H9 (cell line): ENCODE data around the gene OR2T27. TPM values are rescaled to one million over a fixed set of nuclear protein-coding genes. Genes with fewer than 3 reads are reported as not detected.

ENCODE experiments used
- DNase-seq: peaks from one replicate; pipeline ENCODE4 v3.0.0-alpha.2; 2017
- H2AFZ ChIP-seq: one replicate; pipeline ENCODE4 v1.6.1; 2013; ENCODE audit warnings: mild to moderate bottlenecking, low read length, control low read depth, moderate library complexity
- H2AK5ac ChIP-seq: 2 replicates; pipeline ENCODE4 v1.6.1; 2013; ENCODE audit warnings: low read length, control low read depth, mixed read lengths; ENCODE audit not compliant: insufficient read length
- H2BK120ac ChIP-seq: one replicate; pipeline ENCODE4 v1.6.1; 2013; ENCODE audit warnings: low read depth, mild to moderate bottlenecking, low read length, control low read depth, inconsistent platforms; ENCODE audit not compliant: poor library complexity, severe bottlenecking
- H2BK12ac ChIP-seq: 2 replicates; pipeline ENCODE4 v1.6.1; 2013; ENCODE audit warnings: low read length, control low read depth, mixed read lengths, low read depth; ENCODE audit not compliant: insufficient read length
- H2BK15ac ChIP-seq: 2 replicates; pipeline ENCODE4 v1.6.1; 2013; ENCODE audit warnings: low read depth, low read length, control low read depth
- H2BK20ac ChIP-seq: one replicate; pipeline ENCODE4 v1.6.1; 2013; ENCODE audit warnings: low read depth, mild to moderate bottlenecking, low read length, control low read depth, inconsistent platforms; ENCODE audit not compliant: poor library complexity, severe bottlenecking
- H2BK5ac ChIP-seq: 2 replicates; pipeline ENCODE4 v1.6.1; 2013; ENCODE audit warnings: low read length, control low read depth, mixed read lengths; ENCODE audit not compliant: insufficient read length
- H3K14ac ChIP-seq: 2 replicates; pipeline ENCODE4 v1.6.1; 2013; ENCODE audit warnings: low read length, control low read depth; ENCODE audit not compliant: insufficient read depth
- H3K18ac ChIP-seq: 2 replicates; pipeline ENCODE4 v1.6.1; 2013; ENCODE audit warnings: low read depth, mild to moderate bottlenecking, mixed read lengths, low read length, control low read depth; ENCODE audit not compliant: insufficient read length
- H3K23ac ChIP-seq: 2 replicates; pipeline ENCODE4 v1.6.1; 2013; ENCODE audit warnings: low read length, control low read depth, mixed read lengths, low read depth; ENCODE audit not compliant: insufficient read length
- H3K23me2 ChIP-seq: 2 replicates; pipeline ENCODE4 v1.6.1; 2013; ENCODE audit warnings: low read depth, mild to moderate bottlenecking, mixed read lengths, low read length, control low read depth; ENCODE audit not compliant: insufficient read length, poor library complexity, severe bottlenecking
- H3K27ac ChIP-seq: 2 replicates; pipeline ENCODE4 v1.5.1; 2013; ENCODE audit warnings: low read length, control low read depth, mixed read lengths, low read depth; ENCODE audit not compliant: insufficient read length
- H3K27me3 ChIP-seq: 2 replicates; pipeline ENCODE4 v1.6.1; 2013; ENCODE audit warnings: low read length, control low read depth, inconsistent platforms; ENCODE audit not compliant: insufficient read depth
- H3K4ac ChIP-seq: 2 replicates; pipeline ENCODE4 v1.6.1; 2013; ENCODE audit warnings: low read depth, mild to moderate bottlenecking, control low read depth, inconsistent platforms, low read length, moderate library complexity
- H3K4me1 ChIP-seq: 2 replicates; pipeline ENCODE4 v1.6.1; 2013; ENCODE audit warnings: low read length, control low read depth, inconsistent platforms; ENCODE audit not compliant: insufficient read depth
- H3K4me2 ChIP-seq: 2 replicates; pipeline ENCODE4 v1.6.1; 2013; ENCODE audit warnings: low read length, control low read depth, mixed read lengths; ENCODE audit not compliant: insufficient read length, insufficient read depth
- H3K56ac ChIP-seq: 2 replicates; pipeline ENCODE4 v1.6.1; 2013; ENCODE audit warnings: low read depth, mild to moderate bottlenecking, mixed read lengths, low read length, control low read depth; ENCODE audit not compliant: insufficient read length
- H3K79me1 ChIP-seq: 2 replicates; pipeline ENCODE4 v1.6.1; 2013; ENCODE audit warnings: low read depth, mild to moderate bottlenecking, moderate library complexity, low read length, control low read depth, inconsistent platforms; ENCODE audit not compliant: insufficient read depth, poor library complexity, severe bottlenecking
- H3K79me2 ChIP-seq: 2 replicates; pipeline ENCODE4 v1.6.1; 2013; ENCODE audit warnings: low read length, control low read depth, inconsistent platforms; ENCODE audit not compliant: insufficient read depth
- H3K9ac ChIP-seq: 2 replicates; pipeline ENCODE4 v1.6.1; 2013; ENCODE audit warnings: low read length, control low read depth, mixed read lengths; ENCODE audit not compliant: insufficient read length; ENCODE audit errors: extremely low read depth
- H3K9me3 ChIP-seq: one replicate; pipeline ENCODE4 v1.6.1; 2013; ENCODE audit warnings: low read depth, low read length, inconsistent platforms; ENCODE audit not compliant: control insufficient read depth
- H3T11ph ChIP-seq: one replicate; pipeline ENCODE4 v1.6.1; 2013; ENCODE audit warnings: mild to moderate bottlenecking, low read length, control low read depth, inconsistent platforms
- H4K20me1 ChIP-seq: one replicate; pipeline ENCODE4 v1.6.1; 2013; ENCODE audit not compliant: control insufficient read depth, insufficient read length, insufficient read depth
- H4K5ac ChIP-seq: 2 replicates; pipeline ENCODE4 v1.6.1; 2013; ENCODE audit warnings: low read depth, mild to moderate bottlenecking, mixed read lengths, low read length, control low read depth; ENCODE audit not compliant: insufficient read length
- H4K8ac ChIP-seq: replicated peaks from 2 replicates; pipeline ENCODE4 v1.6.1; 2013; ENCODE audit warnings: low read length, control low read depth, mixed read lengths, low read depth; ENCODE audit not compliant: insufficient read length
- H4K91ac ChIP-seq: 2 replicates; pipeline ENCODE4 v1.6.1; 2013; ENCODE audit warnings: low read depth, mild to moderate bottlenecking, moderate library complexity, mixed read lengths, low read length, control low read depth; ENCODE audit not compliant: insufficient read length
- H3K27ac Mint-ChIP-seq, 3 experiments: 2 replicates in 2 of 3; 3 replicates in 1 of 3; pipeline ENCODE4 v1.8.0; 2020 to 2021; ENCODE audit warnings: mixed read lengths in 3 of 3, mild to moderate bottlenecking in 1 of 3, moderate library complexity in 1 of 3
- H3K27me3 Mint-ChIP-seq: 2 replicates; pipeline ENCODE4 v1.8.0; 2021; ENCODE audit warnings: low read depth, mild to moderate bottlenecking, moderate library complexity, mixed read lengths
- H3K36me3 Mint-ChIP-seq, 3 experiments: 2 replicates in 2 of 3; 3 replicates in 1 of 3; pipeline ENCODE4 v1.8.0; 2020 to 2021; ENCODE audit warnings: low read depth in 3 of 3, mixed read lengths in 3 of 3; ENCODE audit not compliant: insufficient read depth in 1 of 3
- H3K4me1 Mint-ChIP-seq, 2 experiments: 2 replicates each; pipeline ENCODE4 v1.8.0; 2020; ENCODE audit warnings: mixed read lengths in 2 of 2
- H3K4me3 Mint-ChIP-seq, 2 experiments: 2 replicates in 1 of 2; 3 replicates in 1 of 2; pipeline ENCODE4 v1.8.0; 2020 to 2021; ENCODE audit warnings: mild to moderate bottlenecking in 2 of 2, mixed read lengths in 2 of 2, moderate library complexity in 1 of 2
- H3K9me3 Mint-ChIP-seq, 2 experiments: 2 replicates in 1 of 2; 3 replicates in 1 of 2; pipeline ENCODE4 v1.8.0; 2020; ENCODE audit warnings: mild to moderate bottlenecking in 2 of 2, mixed read lengths in 2 of 2, moderate library complexity in 1 of 2
- CTCF ChIP-seq: fragments of 200-600 bp; sonication (generic); conservative IDR thresholded peaks from 3 replicates; pipeline ENCODE4 v1.8.0; 2021; ENCODE audit warnings: antibody characterized with exemption, mild to moderate bottlenecking
- WGBS: extraction: QIAGEN DNeasy Blood & Tissue Kit; methylation state at CpG from one replicate; pipeline ENCODE4 v1.1.7; 2013; ENCODE audit warnings: missing lambda C conversion rate, low lambda C conversion rate, mixed read lengths; ENCODE audit not compliant: insufficient read length; ENCODE audit errors: extremely low coverage; 5-methylcytosine and 5-hydroxymethylcytosine counted together
- total RNA-seq: library from RNA; stranded (reverse); gene quantifications from 2 replicates; pipeline ENCODE4 v1.2.1, GENCODE V29; 2021

Gene OR2T27
- total RNA-seq, 1 experiment from 2014 or later = not detected

DNA sequence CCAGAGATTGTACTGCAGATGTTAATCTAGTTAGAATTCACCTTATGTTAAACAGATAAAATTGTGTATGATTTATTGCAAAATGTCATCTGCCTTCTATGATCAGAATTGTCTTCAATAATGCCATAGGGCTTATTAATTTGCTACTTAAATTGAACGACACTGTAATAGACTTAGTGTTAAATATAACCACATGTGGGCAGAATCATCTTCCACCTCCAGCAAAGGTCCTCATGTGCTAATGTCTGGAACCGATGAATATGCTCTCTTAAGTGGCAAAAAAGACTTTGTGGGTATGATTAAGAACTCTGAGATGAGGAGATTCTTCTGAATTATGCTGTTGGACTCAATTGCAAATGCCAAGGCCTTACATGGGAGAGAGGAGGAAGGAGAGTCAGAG lies 24.8 kb downstream of the OR2T27 start:
- H3K4me1 Mint-ChIP-seq = no peaks in the 10 kb centered on the region
- peaks cover 4 to 14% (median 4%) of the 10 kb centered on the region in 3 experiments; a peak in 6 of 7 replicates for H3K36me3 Mint-ChIP-seq
- H3K79me1 ChIP-seq = no peaks in the 10 kb centered on the region
- no peak overlapping the region for H2BK120ac ChIP-seq
- no peaks in the 10 kb centered on the region for H3K23me2 ChIP-seq
- H3K27ac Mint-ChIP-seq = no peak overlapping the region
- H3K79me2 ChIP-seq = no peaks in the 10 kb centered on the region
- no peak overlapping the region for H3K23ac ChIP-seq
- no peaks in the 10 kb centered on the region for H4K20me1 ChIP-seq
- H2BK5ac ChIP-seq = no peak overlapping the region
- H3K4ac ChIP-seq = no peak overlapping the region
- no peak overlapping the region for H2BK12ac ChIP-seq
- H3K9me3 Mint-ChIP-seq = peaks cover 37 to 46% of the 10 kb centered on the region in 2 experiments
- no peaks in the 10 kb centered on the region for H3K4me1 ChIP-seq
- no peak for TF ChIP-seq CTCF
- H3T11ph ChIP-seq = no peak overlapping the region
- no peak overlapping the region for H4K91ac ChIP-seq
- peaks cover 60% of the 10 kb centered on the region for H3K9me3 ChIP-seq
- H2BK15ac ChIP-seq = no peak overlapping the region
- H2AK5ac ChIP-seq = no peak overlapping the region
- DNase-seq = no peak
- H2BK20ac ChIP-seq = no peak overlapping the region
- H3K14ac ChIP-seq = no peak overlapping the region
- no CpG with 5 or more reads among the region's 2 CpGs for WGBS
- H3K4me3 Mint-ChIP-seq = no peak overlapping the region
- no peak overlapping the region for H3K9ac ChIP-seq
- no peak overlapping the region for H3K27ac ChIP-seq
- no peaks in the 10 kb centered on the region for H3K27me3 ChIP-seq
- H4K8ac ChIP-seq = no peak overlapping the region
- H3K27me3 Mint-ChIP-seq = no peaks in the 10 kb centered on the region; the same call in 1 of the 2 replicates
- no peak overlapping the region for H2AFZ ChIP-seq
- H3K18ac ChIP-seq = no peak overlapping the region
- H4K5ac ChIP-seq = no peak overlapping the region
- no peak overlapping the region for H3K56ac ChIP-seq
- H3K4me2 ChIP-seq = no peak overlapping the region
